OCI-LY7 (cell line): ENCODE results near the gene E4F1.

Source experiments
- EZH2phosphoT487 ChIP-seq: fragments of 200-600 bp; sonication (generic); IDR thresholded peaks from 2 replicates; pipeline ENCODE4 v1.6.1; 2018; ENCODE audit warnings: low read depth, borderline replicate concordance, mild to moderate bottlenecking, mixed run types, antibody characterized with exemption, low read length, moderate library complexity, mixed read lengths
- TF ChIP-seq, protein P1 (sequence below): fragments of 200-600 bp; sonication (generic); conservative IDR thresholded peaks from 2 replicates; pipeline ENCODE4 v1.5.1; 2014; ENCODE audit warnings: mild to moderate bottlenecking, antibody characterized with exemption, low read length, moderate library complexity, mixed read lengths

DNA sequence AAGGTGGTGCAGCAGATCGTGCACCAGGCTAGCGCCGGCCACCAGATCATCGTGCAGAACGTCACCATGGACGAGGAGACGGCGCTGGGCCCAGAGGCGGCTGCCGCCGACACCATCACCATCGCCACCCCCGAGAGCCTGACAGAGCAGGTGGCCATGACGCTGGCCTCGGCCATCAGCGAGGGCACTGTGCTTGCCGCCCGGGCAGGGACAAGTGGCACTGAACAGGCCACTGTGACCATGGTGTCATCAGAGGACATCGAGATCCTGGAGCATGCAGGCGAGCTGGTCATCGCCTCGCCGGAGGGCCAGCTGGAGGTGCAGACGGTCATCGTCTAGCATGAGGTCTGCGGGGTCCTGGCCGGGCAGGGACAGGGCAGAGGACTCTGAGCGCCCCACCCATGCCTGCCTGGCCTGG is 11.9 kb downstream of the E4F1 start:
- no peak for TF ChIP-seq EZH2phosphoT487
- TF ChIP-seq, protein P1, sequence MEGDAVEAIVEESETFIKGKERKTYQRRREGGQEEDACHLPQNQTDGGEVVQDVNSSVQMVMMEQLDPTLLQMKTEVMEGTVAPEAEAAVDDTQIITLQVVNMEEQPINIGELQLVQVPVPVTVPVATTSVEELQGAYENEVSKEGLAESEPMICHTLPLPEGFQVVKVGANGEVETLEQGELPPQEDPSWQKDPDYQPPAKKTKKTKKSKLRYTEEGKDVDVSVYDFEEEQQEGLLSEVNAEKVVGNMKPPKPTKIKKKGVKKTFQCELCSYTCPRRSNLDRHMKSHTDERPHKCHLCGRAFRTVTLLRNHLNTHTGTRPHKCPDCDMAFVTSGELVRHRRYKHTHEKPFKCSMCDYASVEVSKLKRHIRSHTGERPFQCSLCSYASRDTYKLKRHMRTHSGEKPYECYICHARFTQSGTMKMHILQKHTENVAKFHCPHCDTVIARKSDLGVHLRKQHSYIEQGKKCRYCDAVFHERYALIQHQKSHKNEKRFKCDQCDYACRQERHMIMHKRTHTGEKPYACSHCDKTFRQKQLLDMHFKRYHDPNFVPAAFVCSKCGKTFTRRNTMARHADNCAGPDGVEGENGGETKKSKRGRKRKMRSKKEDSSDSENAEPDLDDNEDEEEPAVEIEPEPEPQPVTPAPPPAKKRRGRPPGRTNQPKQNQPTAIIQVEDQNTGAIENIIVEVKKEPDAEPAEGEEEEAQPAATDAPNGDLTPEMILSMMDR = no peak
